T-cell (primary cell): Measurements from ENCODE around the gene HOTAIR. TPM values are rescaled to one million over a fixed set of nuclear protein-coding genes. Genes with fewer than 3 reads are reported as not detected.
A peak's percentile ranks its signal among the peaks of the same experiment; 100 is the strongest.

Experiments used
- ATAC-seq, 4 experiments: fragments of 200-7000 bp in 3 of 4; fragments of 150-1000 bp in 1 of 4; cut with Tn5 transposase; replicated peaks in 1 of 4; 1 replicate in 3 of 4; 2 replicates in 1 of 4; pipeline ENCODE4 v1.10.0; 2021; ENCODE audit warnings: moderate library complexity in 3 of 4, mild to moderate bottlenecking in 2 of 4, moderate number of reproducible peaks in 1 of 4
- CTCF ChIA-PET, 2 donors: fragments of 300-600 bp; sonication (Branson Sonifier 250); formaldehyde crosslinking; loops; one replicate each; lab custom pipeline; 2022; ENCODE audit warnings: antibody characterized with exemption in 2 of 2; lab: Charles Lee
- POLR2A ChIA-PET, 2 donors: fragments of 300-600 bp; sonication (Branson Sonifier 250); formaldehyde crosslinking; loops; one replicate each; lab custom pipeline; 2022; ENCODE audit warnings: antibody characterized with exemption in 2 of 2; lab: Charles Lee
- DNase-seq, 35 experiments: peaks; one replicate each; pipeline versions ENCODE4 v3.0.0 to v3.0.0-alpha.2; 2013 to 2023
- H3K27ac ChIP-seq: one replicate; pipeline ENCODE4 v1.5.1; 2013; ENCODE audit warnings: low read length
- H3K27me3 ChIP-seq, 2 experiments: replicated peaks in 1 of 2; 1 replicate in 1 of 2; 2 replicates in 1 of 2; pipeline versions ENCODE4 v1.6.1 to v1.7.0; 2013; ENCODE audit warnings: low read length in 1 of 2, mixed read lengths in 1 of 2; ENCODE audit not compliant: control insufficient read depth in 2 of 2, insufficient read depth in 2 of 2; ENCODE audit errors: extremely low read depth in 1 of 2
- H3K36me3 ChIP-seq, 2 donors: 1 replicate in 1 of 2; 2 replicates in 1 of 2; pipeline versions ENCODE4 v1.6.1 to v1.7.0; 2013; ENCODE audit warnings: low read length in 1 of 2; ENCODE audit not compliant: control insufficient read depth in 2 of 2, insufficient read depth in 1 of 2; ENCODE audit errors: extremely low read depth in 1 of 2
- H3K4me1 ChIP-seq, 2 experiments: 1 replicate in 1 of 2; 2 replicates in 1 of 2; pipeline versions ENCODE4 v1.6.1 to v1.7.0; 2013; ENCODE audit warnings: low read length in 2 of 2, mixed read lengths in 1 of 2; ENCODE audit not compliant: insufficient read depth in 2 of 2, control insufficient read depth in 1 of 2; ENCODE audit errors: extremely low read depth in 1 of 2
- H3K4me3 ChIP-seq, 2 donors: 1 replicate in 1 of 2; 2 replicates in 1 of 2; pipeline versions ENCODE4 v1.5.1 to v1.7.0; 2013; ENCODE audit warnings: mild to moderate bottlenecking in 2 of 2, low read length in 1 of 2, moderate library complexity in 1 of 2; ENCODE audit not compliant: control insufficient read depth in 1 of 2; ENCODE audit errors: extremely low read depth in 1 of 2
- H3K9me3 ChIP-seq: 2 replicates; pipeline ENCODE4 v1.7.0; 2013
- H3K27ac Mint-ChIP-seq, 2 donors: one replicate each; pipeline ENCODE4 v1.8.0; 2020 to 2021; ENCODE audit warnings: mild to moderate bottlenecking in 2 of 2, mixed read lengths in 2 of 2
- H3K27me3 Mint-ChIP-seq, 2 donors: one replicate each; pipeline ENCODE4 v1.8.0; 2021 to 2022; ENCODE audit warnings: mixed read lengths in 2 of 2
- H3K36me3 Mint-ChIP-seq: one replicate; pipeline ENCODE4 v1.8.0; 2021; ENCODE audit warnings: mixed read lengths
- H3K4me1 Mint-ChIP-seq, 3 donors: one replicate each; pipeline ENCODE4 v1.8.0; 2020 to 2022; ENCODE audit warnings: mixed read lengths in 3 of 3, mild to moderate bottlenecking in 1 of 3
- H3K4me3 Mint-ChIP-seq, 3 donors: one replicate each; pipeline ENCODE4 v1.8.0; 2020 to 2022; ENCODE audit warnings: mild to moderate bottlenecking in 3 of 3, mixed read lengths in 3 of 3, moderate library complexity in 3 of 3
- H3K9me3 Mint-ChIP-seq, 3 donors: one replicate each; pipeline ENCODE4 v1.8.0; 2020 to 2022; ENCODE audit warnings: mixed read lengths in 3 of 3
- WGBS: methylation state at CpG from one replicate; pipeline ENCODE4 v1.1.5; 2013; ENCODE audit warnings: missing lambda C conversion rate; ENCODE audit not compliant: insufficient coverage; 5-methylcytosine and 5-hydroxymethylcytosine counted together
- total RNA-seq, 35 experiments: library from RNA in 6 of 35; stranded (reverse) in 6 of 35; fragments of 120-200 nt in 1 of 35; gene quantifications; one replicate each; pipeline versions ENCODE4 v1.2.1 to v1.2.4 and lab custom pipeline; 2013 to 2026

The HOTAIR gene
- total RNA-seq, 5 donors from 2014 or later (not counting 1 experiment from before 2014, with no cell fraction given): not detected

- Mint-ChIP-seq H3K36me3 (no peaks in the 10 kb centered on the region), H3K4me1 (peaks cover 29 to 58% (median 44%) of the 10 kb centered on the region in 3 donors), H3K27me3 (peaks cover 85 to 93% of the 10 kb centered on the region in 2 donors), H3K4me3 (peak within 1 kb of the TSS; percentile 13 to 71 (median 37)), H3K9me3 (no peaks in the 10 kb centered on the region), H3K27ac (peak within 1 kb of the TSS; percentile 28 to 43)
- Histone ChIP-seq H3K9me3 (no peaks in the 10 kb centered on the region), H3K4me1 (peaks cover 4 to 49% of the 10 kb centered on the region in 2 experiments), H3K4me3 (peak within 1 kb of the TSS; percentile 7 to 35), H3K36me3 (no peaks in the 10 kb centered on the region), H3K27me3 (peaks cover 18 to 97% of the 10 kb centered on the region in 2 experiments), H3K27ac (no peak within 1 kb of the TSS)
- WGBS: 15% methylated on average over 38 of the region's 55 CpGs
- DNase-seq (peak in 34 of 35 experiments; percentile 12 to 82 (median 57)), ATAC-seq (peak; percentile 40 to 67 (median 44))
- CTCF ChIA-PET: interaction anchor here (0.5 to 1.2 kb wide), 6 partner anchors 9 to 302 kb away, joined by 3 to 9 read pairs (median 5); no protein-coding TSS in a partner anchor
- POLR2A ChIA-PET: no interaction called here
Measured at GRCh38 chr12:53984901-53985691, 10.3 kb upstream of the HOTAIR start, which contains the start of gene HOXC10. HOXC10 (plus strand) TSS chr12:53985146; CDS start chr12:53985260, 114 bp downstream.

DNA sequence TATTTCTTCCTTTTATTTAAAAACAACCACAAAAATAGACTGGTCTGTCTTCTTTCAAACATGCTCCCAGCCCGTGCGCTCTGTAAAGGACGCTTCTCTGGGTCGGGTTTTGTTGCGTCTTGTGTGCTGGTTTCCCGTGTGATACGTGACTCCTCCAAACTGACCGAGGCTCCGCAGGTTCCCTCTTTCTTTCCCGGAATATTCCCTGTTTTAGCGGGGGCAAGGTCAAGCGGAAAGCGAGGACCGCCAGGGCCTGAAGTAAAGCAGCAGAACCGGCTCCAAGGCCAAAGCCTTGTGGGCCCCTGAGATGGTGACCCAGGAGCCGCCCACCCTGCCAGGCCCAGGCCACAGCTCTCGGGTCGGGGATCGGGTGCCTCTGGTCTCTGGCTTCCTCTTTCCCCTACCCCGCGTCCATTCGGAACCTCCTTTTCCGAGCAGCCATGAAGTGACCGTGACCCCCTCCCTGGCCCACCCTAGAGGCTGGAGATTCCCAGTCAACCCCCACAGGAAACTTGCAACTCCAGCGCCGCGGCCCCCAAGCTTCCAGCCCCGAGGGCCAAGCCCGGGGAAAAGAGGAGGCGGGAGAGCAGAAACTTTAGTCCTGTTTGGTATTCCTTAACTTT, 9.3 kb upstream of the HOTAIR start:
- WGBS: 6% methylated on average over 24 of the region's 30 CpGs
- peaks cover 1 to 41% of the 10 kb centered on the region in 2 experiments for H3K4me1 ChIP-seq
- no peaks in the 10 kb centered on the region for H3K36me3 Mint-ChIP-seq
- H3K27me3 Mint-ChIP-seq: peaks cover 85 to 93% of the 10 kb centered on the region in 2 donors
- peak overlapping the region in 1 of 3 donors; percentile 17 for H3K4me3 Mint-ChIP-seq
- H3K27ac ChIP-seq: no peak overlapping the region
- ATAC-seq (no peak), DNase-seq (no peak)
- H3K27me3 ChIP-seq: peaks cover 16 to 98% of the 10 kb centered on the region in 2 experiments
- H3K9me3 ChIP-seq: no peaks in the 10 kb centered on the region
- H3K9me3 Mint-ChIP-seq: no peaks in the 10 kb centered on the region
- ChIA-PET POLR2A (no interaction called here), CTCF (interaction anchor here in 1 of 2 donors (0.5 to 1.2 kb wide), 3 partner anchors 188 to 269 kb away, joined by 4 to 9 read pairs (median 6); no protein-coding TSS in a partner anchor)
- H3K4me3 ChIP-seq: no peak overlapping the region
- no peaks in the 10 kb centered on the region for H3K36me3 ChIP-seq
- H3K27ac Mint-ChIP-seq: peak overlapping the region; percentile 28 to 43
- peaks cover 18 to 49% (median 34%) of the 10 kb centered on the region in 3 donors for H3K4me1 Mint-ChIP-seq

- peak overlapping the region in 1 of 3 donors; percentile 17 for H3K4me3 Mint-ChIP-seq
- no peaks in the 10 kb centered on the region for H3K9me3 Mint-ChIP-seq
- Histone ChIP-seq H3K9me3 (no peaks in the 10 kb centered on the region), H3K4me1 (peaks cover 0 to 37% of the 10 kb centered on the region in 2 experiments), H3K27me3 (peaks cover 15 to 98% of the 10 kb centered on the region in 2 experiments), H3K27ac (no peak overlapping the region), H3K36me3 (no peaks in the 10 kb centered on the region), H3K4me3 (no peak overlapping the region)
- WGBS: 7% methylated on average over 9 of the region's 17 CpGs
- POLR2A ChIA-PET: no interaction called here
- CTCF ChIA-PET: no interaction called here
- peak overlapping the region in 1 of 2 donors; percentile 36 for H3K27ac Mint-ChIP-seq
- H3K4me1 Mint-ChIP-seq: peaks cover 16 to 44% (median 30%) of the 10 kb centered on the region in 3 donors
- peaks cover 86 to 93% of the 10 kb centered on the region in 2 donors for H3K27me3 Mint-ChIP-seq
- DNase-seq: no peak
- no peak for ATAC-seq
- no peaks in the 10 kb centered on the region for H3K36me3 Mint-ChIP-seq
Measured at GRCh38 chr12:53983568-53983949, 8.8 kb upstream of the HOTAIR start.

DNA sequence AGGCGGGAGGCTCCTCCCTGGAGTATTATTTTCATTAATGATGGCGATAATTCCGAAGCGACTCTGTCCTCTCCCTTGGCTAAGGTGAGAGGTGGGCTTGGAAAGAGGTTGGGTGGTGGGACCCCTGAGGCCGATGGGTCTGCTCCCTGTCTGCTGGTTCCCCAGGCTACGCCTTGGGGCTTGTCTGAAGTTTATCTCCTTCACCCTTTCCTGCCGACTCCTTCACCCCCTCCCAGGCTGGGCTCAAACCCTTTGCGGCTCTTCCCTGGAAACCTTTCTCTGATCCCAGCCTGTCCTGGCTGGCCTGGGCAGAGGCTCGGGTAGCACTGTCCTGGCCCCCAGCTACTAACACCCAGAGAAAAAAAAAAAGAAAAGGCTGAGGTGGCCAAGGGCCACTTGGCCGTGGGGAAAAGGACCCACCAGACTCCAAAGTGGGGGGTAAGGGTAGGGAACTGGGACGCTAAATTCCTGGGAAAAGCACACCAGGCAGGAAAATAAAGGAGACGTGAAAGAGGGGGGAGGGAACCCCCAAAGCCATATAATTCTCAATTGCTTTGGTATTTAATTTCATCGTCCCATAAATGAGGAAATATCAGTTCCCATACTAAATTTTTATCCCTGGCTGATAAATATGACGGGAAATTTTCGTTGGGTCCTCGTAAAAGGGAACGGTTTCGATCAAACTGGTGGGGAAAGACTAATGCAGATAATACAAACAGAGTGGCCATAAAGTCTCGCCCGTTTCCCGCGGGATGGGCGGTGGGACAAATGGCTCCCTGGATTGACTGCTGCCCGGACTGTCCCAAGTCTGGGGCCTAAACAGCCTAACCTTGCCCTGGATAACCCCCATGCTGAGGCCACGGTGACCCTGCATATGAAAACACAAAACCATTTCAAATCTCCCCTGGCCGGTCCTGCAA, 8.2 kb upstream of the HOTAIR start:
- ChIA-PET POLR2A (no interaction called here), CTCF (no interaction called here)
- H3K27ac Mint-ChIP-seq: peak overlapping the region in 1 of 2 donors; percentile 36

GRCh38 chr12:53981634-53982565, 7.1 kb upstream of the HOTAIR start:
- Histone ChIP-seq H3K27me3 (peaks cover 14 to 97% of the 10 kb centered on the region in 2 experiments), H3K27ac (no peak overlapping the region), H3K4me3 (no peak overlapping the region), H3K9me3 (no peaks in the 10 kb centered on the region), H3K36me3 (no peaks in the 10 kb centered on the region), H3K4me1 (peaks cover 0 to 41% of the 10 kb centered on the region in 2 experiments)
- Mint-ChIP-seq H3K4me1 (peaks cover 16 to 35% (median 25%) of the 10 kb centered on the region in 3 donors), H3K36me3 (no peaks in the 10 kb centered on the region), H3K27ac (peak overlapping the region in 1 of 2 donors; percentile 22), H3K4me3 (no peak overlapping the region), H3K27me3 (peaks cover 84 to 91% of the 10 kb centered on the region in 2 donors), H3K9me3 (no peaks in the 10 kb centered on the region)
- no peak for ATAC-seq
- POLR2A ChIA-PET: no interaction called here
- no peak for DNase-seq
- WGBS: 16% methylated on average over 21 of the region's 30 CpGs
- CTCF ChIA-PET: no interaction called here

More for the DNA sequence above, 8.2 kb upstream of the HOTAIR start:
- DNase-seq (no peak), ATAC-seq (no peak)
- peaks cover 17 to 99% of the 10 kb centered on the region in 2 experiments for H3K27me3 ChIP-seq
- H3K27ac ChIP-seq: no peak overlapping the region
- Mint-ChIP-seq H3K36me3 (no peaks in the 10 kb centered on the region), H3K9me3 (no peaks in the 10 kb centered on the region), H3K4me3 (no peak overlapping the region), H3K27me3 (peaks cover 86 to 92% of the 10 kb centered on the region in 2 donors), H3K4me1 (peaks cover 16 to 38% (median 28%) of the 10 kb centered on the region in 3 donors)
- peaks cover 0 to 40% of the 10 kb centered on the region in 2 experiments for H3K4me1 ChIP-seq
- no peaks in the 10 kb centered on the region for H3K36me3 ChIP-seq
- no peaks in the 10 kb centered on the region for H3K9me3 ChIP-seq
- 11% methylated on average over 17 of the region's 26 CpGs for WGBS
- H3K4me3 ChIP-seq: no peak overlapping the region
